Neuron (in vitro differentiated cells): ENCODE results near the gene IFT27.

Source experiments
- H2AFZ ChIP-seq: one replicate; pipeline ENCODE4 v1.6.1; 2013; ENCODE audit warnings: low read depth, mild to moderate bottlenecking, inconsistent platforms, low read length, moderate library complexity
- H3K27me3 ChIP-seq: one replicate; pipeline ENCODE4 v1.6.1; 2013; ENCODE audit warnings: low read length; ENCODE audit not compliant: insufficient read depth
- H3K36me3 ChIP-seq: one replicate; pipeline ENCODE4 v1.6.1; 2013; ENCODE audit warnings: low read length; ENCODE audit not compliant: insufficient read depth
- H3K4me1 ChIP-seq: one replicate; pipeline ENCODE4 v1.6.1; 2013; ENCODE audit warnings: low read length; ENCODE audit not compliant: insufficient read depth
- H3K4me3 ChIP-seq: 2 replicates; pipeline ENCODE4 v1.5.1; 2013; ENCODE audit warnings: mild to moderate bottlenecking, low read length, moderate library complexity
- H3K9me3 ChIP-seq: one replicate; pipeline ENCODE4 v1.6.1; 2013; ENCODE audit warnings: low read length

The IFT27 gene, protein sequence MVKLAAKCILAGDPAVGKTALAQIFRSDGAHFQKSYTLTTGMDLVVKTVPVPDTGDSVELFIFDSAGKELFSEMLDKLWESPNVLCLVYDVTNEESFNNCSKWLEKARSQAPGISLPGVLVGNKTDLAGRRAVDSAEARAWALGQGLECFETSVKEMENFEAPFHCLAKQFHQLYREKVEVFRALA

GRCh38 chr22:36775964-36776669 lies at the start of gene IFT27:
IFT27 (minus strand) TSS chr22:36776119; CDS start chr22:36775707, 412 bp downstream.
- Histone ChIP-seq H3K36me3 (no peaks in the 10 kb centered on the region), H3K9me3 (peaks cover 8% of the 10 kb centered on the region), H3K4me1 (peaks cover 12% of the 10 kb centered on the region), H2AFZ (peak within 1 kb of the TSS; percentile 75), H3K4me3 (peak within 1 kb of the TSS; percentile 84), H3K27me3 (no peaks in the 10 kb centered on the region)

DNA sequence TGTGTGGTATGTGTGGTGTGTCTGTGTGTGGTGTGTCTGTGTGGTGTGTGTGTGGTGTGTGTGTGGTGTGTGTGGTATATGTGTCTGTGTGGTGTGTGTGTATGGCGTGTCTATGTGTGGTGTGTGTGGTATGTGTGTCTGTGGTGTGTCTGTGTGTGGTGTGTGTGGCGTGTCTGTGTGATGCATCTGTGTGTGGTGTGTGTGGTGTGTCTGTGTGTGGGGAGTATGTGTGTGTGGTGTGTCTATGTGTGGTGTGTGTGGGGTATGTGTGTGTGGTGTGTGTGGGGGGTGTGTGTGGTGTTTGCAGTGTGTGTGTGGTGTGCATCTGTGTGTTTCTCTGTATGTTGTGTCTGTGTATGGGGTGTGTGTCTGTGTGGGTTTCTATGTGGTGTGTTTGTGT lies 48.7 kb upstream of the IFT27 start:
- Histone ChIP-seq H3K9me3 (no peaks in the 10 kb centered on the region), H3K4me3 (no peak overlapping the region), H3K36me3 (no peaks in the 10 kb centered on the region), H3K4me1 (no peaks in the 10 kb centered on the region), H3K27me3 (peaks cover 10% of the 10 kb centered on the region), H2AFZ (no peak overlapping the region)

DNA sequence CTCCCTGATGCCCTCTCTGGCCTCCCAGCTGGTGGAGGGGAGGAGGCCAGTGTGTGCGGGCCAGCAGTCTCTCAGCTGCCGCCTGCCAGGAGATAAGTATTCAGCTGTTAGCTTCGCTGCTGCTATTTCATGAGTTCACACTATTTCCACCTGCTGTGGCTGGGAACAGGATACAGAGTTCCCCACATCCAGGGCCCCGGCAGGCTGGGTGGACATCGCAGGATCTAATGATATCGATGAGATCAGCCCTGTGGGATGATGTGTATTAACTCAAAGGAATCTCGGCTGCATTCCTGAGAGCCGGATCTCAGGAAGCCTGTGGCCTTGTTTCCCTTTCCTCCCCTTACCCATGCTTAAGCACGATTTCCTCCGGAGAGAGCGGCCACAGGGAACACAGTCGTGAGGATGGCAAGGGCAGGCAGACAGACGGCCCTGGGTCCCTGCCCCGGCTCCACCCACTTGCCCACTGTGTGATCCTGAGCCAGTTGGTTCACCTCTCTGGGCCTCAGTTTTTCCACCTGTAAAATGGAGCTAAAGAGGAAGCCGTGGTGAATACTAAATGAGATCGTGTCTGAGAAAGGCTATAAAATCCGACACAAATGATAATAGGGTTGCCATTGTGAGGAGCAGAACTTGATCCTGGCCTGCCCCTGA lies 47.4 kb upstream of the IFT27 start:
- Histone ChIP-seq H3K4me1 (no peaks in the 10 kb centered on the region), H3K9me3 (no peaks in the 10 kb centered on the region), H2AFZ (no peak overlapping the region), H3K27me3 (peaks cover 20% of the 10 kb centered on the region), H3K4me3 (no peak overlapping the region), H3K36me3 (no peaks in the 10 kb centered on the region)

DNA sequence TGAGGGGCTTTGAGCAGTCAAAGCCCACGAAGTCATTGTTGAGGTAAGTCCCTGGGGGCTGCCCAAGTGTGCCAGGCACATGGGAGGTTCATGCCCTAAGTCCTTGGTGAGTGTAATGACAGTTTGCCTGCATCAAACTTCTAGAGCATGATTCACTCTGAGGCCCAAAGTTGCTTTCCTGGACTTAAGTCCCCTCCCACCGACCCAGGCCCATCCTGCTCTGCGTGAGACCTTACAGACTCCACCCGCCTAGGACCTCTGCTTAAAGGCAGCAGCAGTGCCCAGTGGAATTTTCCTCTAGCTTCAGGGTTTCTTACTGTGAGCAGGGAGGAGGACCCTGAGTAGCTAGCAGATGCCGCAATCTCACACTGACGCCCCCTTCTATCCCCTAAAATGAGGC lies 46.7 kb upstream of the IFT27 start:
- Histone ChIP-seq H3K4me1 (no peaks in the 10 kb centered on the region), H2AFZ (no peak overlapping the region), H3K36me3 (no peaks in the 10 kb centered on the region), H3K27me3 (peaks cover 27% of the 10 kb centered on the region), H3K9me3 (no peaks in the 10 kb centered on the region), H3K4me3 (no peak overlapping the region)

- no peak overlapping the region for H2AFZ ChIP-seq
- peaks cover 58% of the 10 kb centered on the region for H3K27me3 ChIP-seq
- no peak overlapping the region for H3K4me3 ChIP-seq
- no peaks in the 10 kb centered on the region for H3K36me3 ChIP-seq
- no peaks in the 10 kb centered on the region for H3K9me3 ChIP-seq
- H3K4me1 ChIP-seq = peaks cover 11% of the 10 kb centered on the region
Observed at GRCh38 chr22:36819112-36819511, 43.2 kb upstream of the IFT27 start.

GRCh38 chr22:36818010-36818642 lies 42.2 kb upstream of the IFT27 start:
- H3K9me3 ChIP-seq = no peaks in the 10 kb centered on the region
- H2AFZ ChIP-seq = no peak overlapping the region
- H3K27me3 ChIP-seq = peaks cover 58% of the 10 kb centered on the region
- H3K4me1 ChIP-seq = peaks cover 11% of the 10 kb centered on the region
- H3K36me3 ChIP-seq = no peaks in the 10 kb centered on the region
- H3K4me3 ChIP-seq = no peak overlapping the region

- Histone ChIP-seq H3K27me3 (peaks cover 58% of the 10 kb centered on the region), H3K9me3 (no peaks in the 10 kb centered on the region), H3K36me3 (no peaks in the 10 kb centered on the region), H3K4me1 (peaks cover 11% of the 10 kb centered on the region), H3K4me3 (no peak overlapping the region), H2AFZ (no peak overlapping the region)
Observed at GRCh38 chr22:36817525-36817848, 41.6 kb upstream of the IFT27 start.

DNA sequence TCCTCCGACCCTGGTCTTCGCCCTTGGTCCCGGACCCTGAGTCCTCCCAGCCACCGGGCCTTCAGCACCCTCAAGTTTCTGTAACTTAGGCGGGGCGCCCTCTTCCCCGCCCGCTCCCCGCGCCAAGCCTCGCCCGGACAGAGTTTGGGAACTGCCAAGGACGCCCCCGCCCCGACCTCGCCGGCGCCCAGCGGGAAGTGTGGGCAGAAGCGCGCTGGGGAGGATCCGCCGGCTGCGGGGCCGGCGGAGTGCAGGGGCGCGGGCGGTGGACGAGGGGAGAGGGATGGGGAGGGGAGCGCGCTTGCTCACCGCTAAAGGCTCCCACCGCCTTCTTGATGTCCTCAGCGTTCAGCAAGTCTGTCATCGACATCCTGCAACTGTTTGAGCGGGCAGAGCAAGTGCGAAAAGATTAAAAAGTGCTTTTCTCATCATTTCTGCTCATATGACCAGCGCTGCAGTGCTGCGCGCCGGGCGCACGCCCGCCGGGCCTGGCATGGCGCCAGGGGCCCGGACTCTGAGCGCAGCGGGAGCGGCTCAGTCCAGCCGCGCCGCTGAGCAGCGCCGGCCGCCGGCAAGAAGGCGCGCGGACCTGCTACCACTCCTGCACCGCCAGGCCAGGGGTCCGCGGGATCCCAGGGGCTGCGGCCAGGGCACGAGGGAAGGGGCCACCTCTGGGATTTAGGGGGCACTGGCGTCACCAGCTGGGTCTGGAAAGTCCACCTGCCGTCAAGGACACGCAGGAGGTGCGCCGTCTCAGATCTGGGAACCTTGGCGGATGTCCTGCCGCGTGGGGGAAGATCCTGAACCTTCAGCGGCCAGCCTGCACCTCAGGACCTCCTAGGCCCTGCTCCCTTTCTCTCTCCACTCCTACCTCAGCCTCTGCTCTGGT lies 41.0 kb upstream of the IFT27 start, which contains the start of gene PVALB:
PVALB (minus strand) TSS at position 400 of the 889 bp plus-strand sequence; CDS start at position 370, 30 bp downstream.
- Histone ChIP-seq H3K36me3 (no peaks in the 10 kb centered on the region), H3K9me3 (no peaks in the 10 kb centered on the region), H3K4me1 (peaks cover 11% of the 10 kb centered on the region), H3K4me3 (peak within 1 kb of the TSS; percentile 29), H2AFZ (peak within 1 kb of the TSS; percentile 75), H3K27me3 (peaks cover 58% of the 10 kb centered on the region)

DNA sequence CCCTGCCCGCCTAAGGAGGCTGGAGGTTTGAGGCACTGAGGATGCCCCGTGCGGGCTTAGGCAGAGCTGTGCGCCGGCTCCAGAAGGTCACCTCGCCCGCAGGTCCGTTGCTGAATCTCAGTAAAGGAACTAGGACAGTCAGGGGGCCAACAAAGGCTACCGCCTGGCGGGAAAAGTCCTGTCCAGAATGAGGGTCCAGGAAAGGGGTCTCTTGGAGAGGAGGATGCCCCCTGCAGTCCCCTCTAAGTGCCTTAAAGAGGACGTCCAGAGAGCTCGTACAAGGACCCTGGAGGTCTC lies 40.4 kb upstream of the IFT27 start:
- Histone ChIP-seq H3K27me3 (peaks cover 58% of the 10 kb centered on the region), H3K9me3 (no peaks in the 10 kb centered on the region), H3K36me3 (no peaks in the 10 kb centered on the region), H2AFZ (no peak overlapping the region), H3K4me1 (peaks cover 11% of the 10 kb centered on the region), H3K4me3 (peak overlapping the region; percentile 29)

- H3K4me3 ChIP-seq = no peak overlapping the region
Observed at GRCh38 chr22:36815558-36816338, 39.8 kb upstream of the IFT27 start.

GRCh38 chr22:36814801-36815200 lies 38.9 kb upstream of the IFT27 start:
- H3K27me3 ChIP-seq = peaks cover 50% of the 10 kb centered on the region
- H3K4me3 ChIP-seq = no peak overlapping the region
- H3K36me3 ChIP-seq = no peaks in the 10 kb centered on the region
- no peak overlapping the region for H2AFZ ChIP-seq
- H3K9me3 ChIP-seq = no peaks in the 10 kb centered on the region
- H3K4me1 ChIP-seq = peaks cover 11% of the 10 kb centered on the region

More at GRCh38 chr22:36815558-36816338, 39.8 kb upstream of the IFT27 start:
- no peaks in the 10 kb centered on the region for H3K9me3 ChIP-seq
- no peak overlapping the region for H2AFZ ChIP-seq
- peaks cover 11% of the 10 kb centered on the region for H3K4me1 ChIP-seq
- H3K36me3 ChIP-seq = no peaks in the 10 kb centered on the region
- H3K27me3 ChIP-seq = peaks cover 54% of the 10 kb centered on the region
